ENCODE results near the gene PIK3C2A.
"Not testable (repeated sequence)": the region's sequence is repeated elsewhere in the genome, so short reads cannot be mapped to it uniquely, and the experiment has no call there.

Gene PIK3C2A

DNA sequence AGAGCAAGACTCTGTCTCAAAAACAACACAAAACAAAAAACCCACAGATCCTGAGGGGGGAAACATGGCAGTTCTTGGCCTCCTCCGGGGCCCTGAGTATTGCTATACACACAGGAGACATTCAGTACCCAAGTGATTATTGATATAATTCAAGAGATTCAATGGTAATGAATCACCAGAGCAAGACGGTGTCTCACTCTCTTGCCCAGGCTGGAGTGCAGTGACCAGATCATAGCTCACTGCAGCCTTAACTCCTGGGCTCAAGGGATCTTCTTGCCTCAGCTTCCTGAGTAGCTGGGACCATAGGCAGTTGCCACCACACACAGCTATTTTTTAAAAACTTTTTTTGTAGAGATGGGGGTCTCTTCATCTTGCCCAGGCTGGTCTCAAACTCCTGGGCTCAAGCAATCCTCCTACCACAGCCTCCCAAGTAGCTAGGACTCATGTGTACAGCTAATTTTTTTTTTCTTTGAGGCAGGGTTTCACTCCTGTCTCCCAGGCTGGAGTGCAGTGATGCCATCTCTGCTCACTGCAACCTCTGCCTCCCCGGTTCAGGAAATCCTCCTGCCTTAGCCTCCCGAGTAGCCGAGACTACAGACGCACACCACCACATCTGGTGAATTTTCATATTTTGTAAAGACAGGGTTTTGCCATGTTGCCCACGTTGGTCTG is 21.8 kb upstream of the PIK3C2A start:
- no peak overlapping the region for H3K4me3 ChIP-seq (ENCODE audit: low read depth, low read length)
- DNase-seq (ENCODE audit: low read depth), result no peak
- TF ChIP-seq, protein P1, sequence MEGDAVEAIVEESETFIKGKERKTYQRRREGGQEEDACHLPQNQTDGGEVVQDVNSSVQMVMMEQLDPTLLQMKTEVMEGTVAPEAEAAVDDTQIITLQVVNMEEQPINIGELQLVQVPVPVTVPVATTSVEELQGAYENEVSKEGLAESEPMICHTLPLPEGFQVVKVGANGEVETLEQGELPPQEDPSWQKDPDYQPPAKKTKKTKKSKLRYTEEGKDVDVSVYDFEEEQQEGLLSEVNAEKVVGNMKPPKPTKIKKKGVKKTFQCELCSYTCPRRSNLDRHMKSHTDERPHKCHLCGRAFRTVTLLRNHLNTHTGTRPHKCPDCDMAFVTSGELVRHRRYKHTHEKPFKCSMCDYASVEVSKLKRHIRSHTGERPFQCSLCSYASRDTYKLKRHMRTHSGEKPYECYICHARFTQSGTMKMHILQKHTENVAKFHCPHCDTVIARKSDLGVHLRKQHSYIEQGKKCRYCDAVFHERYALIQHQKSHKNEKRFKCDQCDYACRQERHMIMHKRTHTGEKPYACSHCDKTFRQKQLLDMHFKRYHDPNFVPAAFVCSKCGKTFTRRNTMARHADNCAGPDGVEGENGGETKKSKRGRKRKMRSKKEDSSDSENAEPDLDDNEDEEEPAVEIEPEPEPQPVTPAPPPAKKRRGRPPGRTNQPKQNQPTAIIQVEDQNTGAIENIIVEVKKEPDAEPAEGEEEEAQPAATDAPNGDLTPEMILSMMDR (IDR thresholded peaks at IDR 0.05; ENCODE audit: low read depth, low read length, missing control alignments), result no peak

DNA sequence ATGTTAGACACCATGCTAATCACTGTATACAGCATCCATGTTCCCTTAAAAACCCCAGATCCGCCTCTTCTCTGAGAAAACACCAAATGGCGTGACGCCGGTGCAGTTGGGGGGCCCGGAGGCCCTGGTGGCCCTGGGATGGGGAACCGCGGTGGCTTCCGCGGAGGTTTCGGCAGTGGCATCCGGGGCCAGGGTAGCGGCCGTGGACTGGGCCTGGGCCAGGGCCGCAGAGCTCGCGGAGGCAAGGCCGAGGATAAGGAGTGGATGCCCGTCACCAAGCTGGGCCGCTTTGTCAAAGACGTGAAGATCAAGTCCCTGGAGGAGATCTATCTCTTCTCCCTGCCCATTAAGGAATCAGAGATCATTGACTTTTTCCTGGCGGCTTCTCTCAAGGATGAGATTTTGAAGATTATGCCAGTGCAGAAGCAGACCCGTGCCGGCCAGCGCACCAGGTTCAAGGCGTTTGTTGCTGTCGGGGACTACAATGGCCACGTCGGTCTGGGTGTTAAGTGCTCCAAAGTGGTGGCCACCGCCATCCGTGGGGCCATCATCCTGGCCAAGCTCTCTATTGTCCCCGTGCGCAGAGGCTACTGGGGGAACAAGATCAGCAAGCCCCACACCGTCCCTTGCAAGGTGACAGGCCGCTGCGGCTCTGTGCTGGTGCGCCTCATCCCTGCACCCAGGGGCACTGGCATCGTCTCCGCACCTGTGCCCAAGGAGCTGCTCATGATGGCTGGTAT is 20.6 kb upstream of the PIK3C2A start:
- not testable (repeated sequence) for H3K4me3 ChIP-seq (ENCODE audit: low read depth, low read length); DNase-seq (ENCODE audit: low read depth)

DNA sequence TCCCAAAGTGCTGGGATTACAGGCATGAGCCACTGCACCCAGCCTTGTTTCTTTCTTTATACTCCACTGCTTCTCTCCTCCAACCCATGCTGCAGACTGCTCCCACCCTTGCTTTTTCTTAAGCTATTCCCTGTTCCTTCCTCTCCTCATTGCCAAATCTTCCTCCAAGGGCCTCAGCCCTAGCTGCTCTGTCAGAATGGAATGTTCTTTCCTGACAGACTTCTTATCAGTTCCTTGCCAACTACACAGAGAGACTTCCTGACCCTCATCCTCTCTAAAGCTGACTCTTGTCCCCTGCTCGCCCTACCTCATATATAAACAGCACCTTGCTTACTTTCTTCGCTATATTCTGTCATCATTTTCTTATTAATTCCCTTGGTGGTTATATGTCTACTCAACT is 16.9 kb upstream of the PIK3C2A start:
- H3K4me3 ChIP-seq (ENCODE audit: low read depth, low read length), result no peak overlapping the region
- no peak for DNase-seq (ENCODE audit: low read depth)
- TF ChIP-seq, protein P1 (IDR thresholded peaks at IDR 0.05; ENCODE audit: low read depth, low read length, missing control alignments), result no peak

DNA sequence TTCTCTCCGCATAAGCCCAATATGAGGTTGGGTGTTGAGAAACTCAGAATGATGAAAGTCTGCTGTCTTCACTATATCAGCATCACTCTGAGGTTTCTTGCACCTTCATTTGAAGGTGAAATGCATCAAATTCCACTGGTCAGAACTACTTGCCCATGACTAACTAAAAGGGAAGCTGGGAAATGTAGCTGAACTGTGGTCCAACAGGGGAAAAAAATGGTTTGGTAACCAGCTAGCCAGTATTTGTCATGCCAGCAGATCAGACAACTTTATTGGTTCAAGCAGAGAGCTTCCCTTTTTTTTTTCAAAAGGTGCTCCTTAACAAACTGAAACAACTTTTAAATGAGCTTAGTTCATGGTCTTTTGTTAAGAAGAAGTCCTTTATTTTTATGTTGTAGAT is 14.2 kb upstream of the PIK3C2A start:
- TF ChIP-seq, protein P1 (IDR thresholded peaks at IDR 0.05; ENCODE audit: low read depth, low read length, missing control alignments), result no peak
- H3K4me3 ChIP-seq (ENCODE audit: low read depth, low read length), result no peak overlapping the region
- no peak for DNase-seq (ENCODE audit: low read depth)

DNA sequence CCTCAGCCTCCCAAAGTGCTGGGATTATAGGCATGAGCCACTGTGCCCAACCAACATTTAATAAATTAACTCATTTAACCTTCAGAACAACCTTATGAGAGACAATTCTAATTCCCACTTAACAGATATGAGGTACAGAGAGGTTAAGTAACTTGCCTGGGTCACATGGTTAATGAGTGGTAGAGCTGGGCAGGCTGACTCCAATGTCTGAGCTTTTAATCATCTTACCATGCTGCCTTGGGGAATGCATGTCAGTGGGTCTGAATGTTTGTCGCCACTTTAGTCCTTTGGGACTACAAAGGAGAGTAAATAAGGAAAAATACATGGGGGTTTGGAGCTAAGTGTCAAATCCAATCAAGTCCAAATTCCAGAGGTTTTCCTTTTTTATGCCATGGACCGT is 11.2 kb upstream of the PIK3C2A start:
- H3K4me3 ChIP-seq (ENCODE audit: low read depth, low read length), result no peak overlapping the region
- no peak for DNase-seq (ENCODE audit: low read depth)
- TF ChIP-seq, protein P1 (IDR thresholded peaks at IDR 0.05; ENCODE audit: low read depth, low read length, missing control alignments), result no peak

DNA sequence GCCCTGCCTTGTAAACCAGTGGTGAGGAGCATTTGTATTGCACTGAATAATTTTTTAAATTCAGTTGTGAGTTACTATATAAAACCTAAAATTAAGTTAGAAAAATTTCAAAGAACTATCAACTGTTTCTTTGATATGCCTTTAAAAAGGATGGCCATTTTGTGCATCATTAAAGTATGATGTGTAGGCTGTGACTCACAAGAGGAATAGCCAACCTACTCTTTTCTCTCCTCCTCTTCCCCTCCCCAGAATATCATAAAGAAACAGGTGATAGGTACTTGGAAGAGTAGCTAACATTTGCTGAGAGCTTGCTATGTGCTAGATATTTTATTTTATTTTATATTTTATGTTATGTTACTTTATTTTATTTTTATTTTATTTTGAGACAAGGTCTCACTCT is 10.6 kb upstream of the PIK3C2A start:
- no peak for DNase-seq (ENCODE audit: low read depth)
- TF ChIP-seq, protein P1 (IDR thresholded peaks at IDR 0.05; ENCODE audit: low read depth, low read length, missing control alignments), result no peak
- H3K4me3 ChIP-seq (ENCODE audit: low read depth, low read length), result no peak overlapping the region

DNA sequence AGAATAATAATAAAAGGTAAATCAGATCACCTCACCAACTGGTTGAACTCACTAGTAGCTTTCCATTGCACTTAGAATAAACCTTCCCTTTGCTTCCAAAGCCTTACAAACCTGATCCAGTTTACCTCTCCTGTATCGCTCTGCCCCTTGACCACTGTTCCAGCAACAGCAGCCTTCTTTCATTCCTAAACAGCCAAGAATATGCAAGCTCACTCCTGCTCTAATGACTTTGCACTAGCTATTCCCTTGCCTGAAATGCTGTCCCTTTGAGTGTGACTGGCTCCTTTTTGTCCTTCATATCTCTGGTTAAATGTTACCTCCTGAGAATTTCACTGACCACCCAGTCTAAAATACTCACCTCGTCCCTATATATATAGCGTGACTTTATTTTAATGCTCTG is 9.6 kb upstream of the PIK3C2A start:
- no peak overlapping the region for H3K4me3 ChIP-seq (ENCODE audit: low read depth, low read length)
- TF ChIP-seq, protein P1 (IDR thresholded peaks at IDR 0.05; ENCODE audit: low read depth, low read length, missing control alignments), result no peak
- DNase-seq (ENCODE audit: low read depth), result no peak
